Measurements from ENCODE around the gene BTRC. TPM values are rescaled to one million over a fixed set of nuclear protein-coding genes. Genes with fewer than 3 reads are reported as not detected.

BTRC gene
- total RNA-seq, 1 donor = 12.6 TPM

GRCh38 chr10:101545898-101546297 lies 191.9 kb downstream of the BTRC start:
- DNase-seq (ENCODE audit: low read depth) = no peak
- no peak overlapping the region for H3K4me3 ChIP-seq (ENCODE audit: low read depth, low read length)
- no peak for TF ChIP-seq CTCF (IDR thresholded peaks at IDR 0.05; ENCODE audit: insufficient read depth, low read length)

- TF ChIP-seq CTCF (IDR thresholded peaks at IDR 0.05; ENCODE audit: insufficient read depth, low read length) = no peak
- H3K4me3 ChIP-seq (ENCODE audit: low read depth, low read length) = no peak overlapping the region
- DNase-seq (ENCODE audit: low read depth) = no peak
Observed at GRCh38 chr10:101550965-101551364, 197.0 kb downstream of the BTRC start.

DNA sequence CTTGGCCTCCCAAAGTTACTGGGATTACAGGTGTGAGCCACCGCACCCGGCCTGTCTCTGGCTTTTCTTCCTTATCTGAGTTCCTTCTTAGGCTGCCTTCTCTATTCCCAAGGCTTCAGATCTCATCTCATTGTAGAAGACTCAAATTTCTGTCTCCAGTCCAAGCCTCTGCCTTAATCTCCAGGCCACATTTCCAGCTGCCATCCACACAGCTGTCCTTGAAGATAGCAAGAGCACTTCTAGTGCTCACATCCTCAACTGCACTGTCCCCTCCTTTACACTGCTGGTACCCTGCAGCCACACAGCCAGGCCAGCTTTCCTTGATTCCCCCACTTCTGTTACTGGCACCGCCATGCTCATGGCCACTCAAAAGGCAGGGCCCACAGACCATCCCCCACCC lies 198.5 kb downstream of the BTRC start:
- no peak for DNase-seq (ENCODE audit: low read depth)
- no peak overlapping the region for H3K4me3 ChIP-seq (ENCODE audit: low read depth, low read length)
- TF ChIP-seq CTCF (IDR thresholded peaks at IDR 0.05; ENCODE audit: insufficient read depth, low read length) = no peak

DNA sequence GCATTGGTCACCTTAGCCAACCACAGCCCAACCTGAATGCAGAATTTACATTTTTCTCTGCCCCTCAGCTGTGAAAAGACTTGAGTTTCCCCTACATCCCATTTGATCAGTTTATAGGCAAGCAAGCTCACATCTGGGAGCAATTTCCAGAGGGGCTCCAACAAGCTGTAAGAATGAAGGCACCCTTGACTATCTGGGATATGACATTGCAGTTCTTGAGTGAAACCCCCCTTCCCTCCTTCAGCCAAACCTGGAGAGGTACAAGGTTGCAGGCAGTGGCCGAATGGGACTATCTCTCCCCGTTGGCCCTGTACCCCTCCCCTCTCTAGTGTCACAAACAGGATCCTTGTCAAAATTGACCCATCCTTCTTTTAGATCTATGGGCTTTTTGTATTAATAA lies 203.6 kb downstream of the BTRC start:
- DNase-seq (ENCODE audit: low read depth) = no peak

DNA sequence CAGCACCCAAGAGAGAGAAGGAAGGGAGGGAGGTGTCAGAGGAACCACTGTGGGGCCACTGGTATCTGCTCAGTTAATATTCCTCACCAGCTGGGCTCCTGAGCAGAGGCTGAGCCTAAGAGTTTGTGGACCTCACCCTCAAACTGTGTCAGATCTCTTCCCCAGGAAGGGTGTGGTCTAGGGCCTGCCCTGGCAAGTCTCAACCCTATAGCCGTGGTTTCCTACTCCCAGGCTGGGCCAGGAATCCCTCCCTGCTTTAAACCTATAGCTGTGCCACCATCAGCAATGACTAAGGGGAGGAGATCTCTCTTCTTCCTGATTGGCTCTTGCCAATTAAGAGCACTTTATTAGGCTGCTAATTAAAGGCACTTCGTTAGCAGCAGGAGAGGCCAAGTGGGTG lies 204.2 kb downstream of the BTRC start:
- no peak for TF ChIP-seq CTCF (IDR thresholded peaks at IDR 0.05; ENCODE audit: insufficient read depth, low read length)
- peak; percentile 31 for DNase-seq (ENCODE audit: low read depth)
- no peak overlapping the region for H3K4me3 ChIP-seq (ENCODE audit: low read depth, low read length)

More for the DNA sequence above, 203.6 kb downstream of the BTRC start:
- no peak for TF ChIP-seq CTCF (IDR thresholded peaks at IDR 0.05; ENCODE audit: insufficient read depth, low read length)
- H3K4me3 ChIP-seq (ENCODE audit: low read depth, low read length) = no peak overlapping the region

DNA sequence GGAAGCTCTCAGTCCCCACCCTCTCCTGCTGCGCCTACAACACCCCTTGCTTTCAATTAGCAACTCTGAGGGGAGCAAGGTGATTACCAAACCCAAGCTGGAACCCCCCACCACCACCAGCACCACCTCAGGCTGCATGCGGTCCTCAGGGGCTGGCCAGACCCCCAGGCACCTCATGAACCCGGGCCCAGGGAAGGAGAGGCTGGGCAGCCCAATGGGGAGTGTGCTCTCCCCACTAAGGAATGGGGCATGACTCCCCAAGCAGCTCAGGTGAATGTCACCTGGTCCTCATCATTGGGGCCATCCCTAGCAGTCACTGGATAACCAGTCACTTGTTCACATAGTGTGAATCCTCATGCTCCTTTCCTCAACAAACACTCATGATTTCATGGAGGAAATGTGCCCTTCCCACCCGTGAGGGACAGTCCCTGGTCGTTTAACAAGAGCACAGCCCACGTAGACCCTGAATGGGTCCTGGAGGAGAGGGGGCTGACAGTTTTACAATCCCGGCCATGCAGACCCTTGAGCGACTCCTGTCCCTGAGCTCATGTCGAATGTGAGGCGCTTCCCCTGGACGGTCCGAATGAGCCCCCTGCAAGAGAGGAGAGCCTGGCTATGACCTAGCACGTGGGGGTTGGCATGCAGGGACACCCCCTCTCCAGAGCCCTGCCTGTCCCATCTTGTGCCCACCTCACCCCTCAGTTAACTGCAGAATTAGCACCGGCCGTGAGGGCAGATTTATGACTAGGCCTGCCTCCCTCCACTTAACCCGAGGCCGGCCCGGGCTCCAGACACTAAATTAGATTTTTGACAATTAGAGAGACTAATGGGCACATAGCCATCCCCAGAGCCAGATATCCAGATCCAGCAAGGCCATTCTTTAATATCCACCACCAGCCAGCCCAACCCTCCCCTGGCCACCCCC lies 205.0 kb downstream of the BTRC start:
- no peak for DNase-seq (ENCODE audit: low read depth)
- H3K4me3 ChIP-seq (ENCODE audit: low read depth, low read length) = no peak overlapping the region
- TF ChIP-seq CTCF (IDR thresholded peaks at IDR 0.05; ENCODE audit: insufficient read depth, low read length) = no peak
